HG03097 (cell line): Measurements from ENCODE around the gene SLC22A13.
"Not testable (repeated sequence)": the region's sequence is repeated elsewhere in the genome, so short reads cannot be mapped to it uniquely, and the experiment has no call there.

Experiments
- ATAC-seq: cut with Tn5 transposase; IDR thresholded peaks from one replicate; pipeline ENCODE4 v1.9.1; 2021; ENCODE audit not compliant: unreplicated experiment, low FRiP score

Gene SLC22A13

GRCh38 chr3:38265604-38266307 lies at the start of gene SLC22A13:
SLC22A13 (plus strand) TSS chr3:38265812; CDS start chr3:38265861, 49 bp downstream.
- ATAC-seq, result no peak

GRCh38 chr3:38219609-38220197 lies 45.9 kb upstream of the SLC22A13 start:
- ATAC-seq, result no peak

- no peak for ATAC-seq
Observed at GRCh38 chr3:38221005-38221404, 44.6 kb upstream of the SLC22A13 start.

- no peak for ATAC-seq
Observed at GRCh38 chr3:38222032-38222634, 43.5 kb upstream of the SLC22A13 start.

- no peak for ATAC-seq
Observed at GRCh38 chr3:38224357-38224756, 41.3 kb upstream of the SLC22A13 start.

- ATAC-seq, result no peak
Observed at GRCh38 chr3:38226273-38226672, 39.3 kb upstream of the SLC22A13 start.

- no peak for ATAC-seq
Observed at GRCh38 chr3:38227989-38228388, 37.6 kb upstream of the SLC22A13 start.

- no peak for ATAC-seq
Observed at GRCh38 chr3:38229036-38229435, 36.6 kb upstream of the SLC22A13 start.

- no peak for ATAC-seq
Observed at GRCh38 chr3:38232701-38233100, 32.9 kb upstream of the SLC22A13 start.

GRCh38 chr3:38235466-38235865 lies 30.1 kb upstream of the SLC22A13 start:
- no peak for ATAC-seq

GRCh38 chr3:38238416-38239008 lies 27.1 kb upstream of the SLC22A13 start:
- no peak for ATAC-seq

GRCh38 chr3:38242812-38243211 lies 22.8 kb upstream of the SLC22A13 start:
- not testable (repeated sequence) for ATAC-seq

- no peak for ATAC-seq
Observed at GRCh38 chr3:38245930-38246329, 19.7 kb upstream of the SLC22A13 start.

- no peak for ATAC-seq
Observed at GRCh38 chr3:38247366-38248035, 18.1 kb upstream of the SLC22A13 start.

- no peak for ATAC-seq
Observed at GRCh38 chr3:38250198-38250597, 15.4 kb upstream of the SLC22A13 start.

GRCh38 chr3:38251197-38251596 lies 14.4 kb upstream of the SLC22A13 start:
- no peak for ATAC-seq

GRCh38 chr3:38253704-38254103 lies 11.9 kb upstream of the SLC22A13 start:
- ATAC-seq, result no peak

- ATAC-seq, result no peak
Observed at GRCh38 chr3:38254872-38255271, 10.7 kb upstream of the SLC22A13 start.

GRCh38 chr3:38255627-38256026 lies 10.0 kb upstream of the SLC22A13 start:
- ATAC-seq, result no peak

- no peak for ATAC-seq
Observed at GRCh38 chr3:38257583-38257982, 8.0 kb upstream of the SLC22A13 start.

GRCh38 chr3:38260474-38260873 lies 5.1 kb upstream of the SLC22A13 start:
- ATAC-seq, result no peak
